Measurements from ENCODE around the gene TMBIM4. TPM values are rescaled to one million over a fixed set of nuclear protein-coding genes. Genes with fewer than 3 reads are reported as not detected.

Gene TMBIM4
- total and polyA plus RNA-seq, 10 of the 15 experiments (the other 5 are each of a cell fraction or from before 2014, with no cell fraction given), result 38.8 to 341 (median 82.8) TPM

DNA sequence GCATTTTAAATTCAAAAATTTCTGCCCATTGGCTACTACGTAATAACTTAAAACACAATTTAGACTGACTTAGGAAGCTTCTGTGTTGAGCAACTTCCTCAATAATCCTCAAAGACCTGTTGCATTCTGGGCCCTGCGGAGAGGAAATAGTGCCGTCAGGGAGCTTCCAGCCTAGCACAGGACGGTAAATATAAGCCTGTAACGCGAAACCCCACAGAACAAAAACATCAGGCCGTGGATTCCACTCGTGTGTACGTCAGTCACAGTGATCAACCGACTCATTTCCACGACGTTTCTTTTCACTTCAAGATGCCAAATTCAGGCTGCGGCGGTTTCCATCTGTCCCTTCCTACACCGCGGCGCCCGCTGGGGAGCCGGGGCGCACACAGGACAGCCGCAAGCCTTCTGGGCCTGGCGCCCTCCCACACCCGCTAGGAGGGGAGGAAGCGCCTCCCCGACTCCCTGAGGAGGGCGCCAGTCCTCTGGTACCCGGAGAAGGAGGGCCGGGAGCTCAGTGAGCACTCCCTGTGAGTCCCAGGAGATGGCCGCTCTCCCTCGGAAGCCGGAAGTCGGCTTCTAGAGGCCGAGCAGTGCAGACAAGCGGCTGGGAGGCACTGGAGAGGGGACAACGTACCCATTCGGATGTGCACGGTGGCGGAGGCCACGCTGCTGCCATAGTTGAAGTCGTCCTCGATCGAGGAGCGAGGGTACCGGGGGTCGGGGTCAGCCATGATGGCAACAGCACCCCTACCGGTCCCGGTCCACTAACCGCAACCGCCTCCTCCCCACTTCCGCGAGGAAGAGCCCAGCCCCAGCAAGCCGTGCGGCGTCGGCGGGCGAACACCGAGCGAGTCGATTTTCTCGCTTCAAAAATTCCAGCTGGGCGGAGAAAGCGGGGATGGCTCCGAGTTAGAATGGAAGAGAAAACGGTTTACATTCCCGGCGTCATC, at the start of gene TMBIM4 (continued):
- TF ChIP-seq TARDBP (IDR thresholded peaks at IDR 0.05; ENCODE audit: borderline replicate concordance), result no peak; the same call in 1 of the 2 replicates
- peak; percentile 23 for TF ChIP-seq SIX5 (IDR thresholded peaks at IDR 0.05; ENCODE audit: low read depth, low read length, severe bottlenecking)
- TF ChIP-seq SMC3 (IDR thresholded peaks at IDR 0.05; ENCODE audit: borderline replicate concordance, low read length), result no peak; the same call in 1 of the 2 replicates
- no peak; the same call in 1 of the 2 replicates for TF ChIP-seq ZBED1 (IDR thresholded peaks at IDR 0.05; ENCODE audit: borderline replicate concordance)
- TF ChIP-seq, protein P1, sequence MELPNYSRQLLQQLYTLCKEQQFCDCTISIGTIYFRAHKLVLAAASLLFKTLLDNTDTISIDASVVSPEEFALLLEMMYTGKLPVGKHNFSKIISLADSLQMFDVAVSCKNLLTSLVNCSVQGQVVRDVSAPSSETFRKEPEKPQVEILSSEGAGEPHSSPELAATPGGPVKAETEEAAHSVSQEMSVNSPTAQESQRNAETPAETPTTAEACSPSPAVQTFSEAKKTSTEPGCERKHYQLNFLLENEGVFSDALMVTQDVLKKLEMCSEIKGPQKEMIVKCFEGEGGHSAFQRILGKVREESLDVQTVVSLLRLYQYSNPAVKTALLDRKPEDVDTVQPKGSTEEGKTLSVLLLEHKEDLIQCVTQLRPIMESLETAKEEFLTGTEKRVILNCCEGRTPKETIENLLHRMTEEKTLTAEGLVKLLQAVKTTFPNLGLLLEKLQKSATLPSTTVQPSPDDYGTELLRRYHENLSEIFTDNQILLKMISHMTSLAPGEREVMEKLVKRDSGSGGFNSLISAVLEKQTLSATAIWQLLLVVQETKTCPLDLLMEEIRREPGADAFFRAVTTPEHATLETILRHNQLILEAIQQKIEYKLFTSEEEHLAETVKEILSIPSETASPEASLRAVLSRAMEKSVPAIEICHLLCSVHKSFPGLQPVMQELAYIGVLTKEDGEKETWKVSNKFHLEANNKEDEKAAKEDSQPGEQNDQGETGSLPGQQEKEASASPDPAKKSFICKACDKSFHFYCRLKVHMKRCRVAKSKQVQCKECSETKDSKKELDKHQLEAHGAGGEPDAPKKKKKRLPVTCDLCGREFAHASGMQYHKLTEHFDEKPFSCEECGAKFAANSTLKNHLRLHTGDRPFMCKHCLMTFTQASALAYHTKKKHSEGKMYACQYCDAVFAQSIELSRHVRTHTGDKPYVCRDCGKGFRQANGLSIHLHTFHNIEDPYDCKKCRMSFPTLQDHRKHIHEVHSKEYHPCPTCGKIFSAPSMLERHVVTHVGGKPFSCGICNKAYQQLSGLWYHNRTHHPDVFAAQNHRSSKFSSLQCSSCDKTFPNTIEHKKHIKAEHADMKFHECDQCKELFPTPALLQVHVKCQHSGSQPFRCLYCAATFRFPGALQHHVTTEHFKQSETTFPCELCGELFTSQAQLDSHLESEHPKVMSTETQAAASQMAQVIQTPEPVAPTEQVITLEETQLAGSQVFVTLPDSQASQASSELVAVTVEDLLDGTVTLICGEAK (IDR thresholded peaks at IDR 0.05; ENCODE audit: borderline replicate concordance), result peak; percentile 73
- peak; percentile 86; the same call in 1 of the 2 replicates for TF ChIP-seq ZNF207 (IDR thresholded peaks at IDR 0.05; ENCODE audit: borderline replicate concordance)
- peak; percentile 89 for TF ChIP-seq EED (IDR thresholded peaks at IDR 0.05; ENCODE audit: low read depth)
- peak; percentile 66 for TF ChIP-seq RELA (IDR thresholded peaks at IDR 0.05; ENCODE audit: borderline replicate concordance, partially characterized antibody)
- TF ChIP-seq, protein P2, sequence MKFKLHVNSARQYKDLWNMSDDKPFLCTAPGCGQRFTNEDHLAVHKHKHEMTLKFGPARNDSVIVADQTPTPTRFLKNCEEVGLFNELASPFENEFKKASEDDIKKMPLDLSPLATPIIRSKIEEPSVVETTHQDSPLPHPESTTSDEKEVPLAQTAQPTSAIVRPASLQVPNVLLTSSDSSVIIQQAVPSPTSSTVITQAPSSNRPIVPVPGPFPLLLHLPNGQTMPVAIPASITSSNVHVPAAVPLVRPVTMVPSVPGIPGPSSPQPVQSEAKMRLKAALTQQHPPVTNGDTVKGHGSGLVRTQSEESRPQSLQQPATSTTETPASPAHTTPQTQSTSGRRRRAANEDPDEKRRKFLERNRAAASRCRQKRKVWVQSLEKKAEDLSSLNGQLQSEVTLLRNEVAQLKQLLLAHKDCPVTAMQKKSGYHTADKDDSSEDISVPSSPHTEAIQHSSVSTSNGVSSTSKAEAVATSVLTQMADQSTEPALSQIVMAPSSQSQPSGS (IDR thresholded peaks at IDR 0.05; ENCODE audit: low read length), result peak; percentile 30; the same call in 1 of the 2 replicates
- peak; percentile 98; the same call in 1 of the 2 replicates for TF ChIP-seq CBFB (IDR thresholded peaks at IDR 0.05; ENCODE audit: low read depth)
- no peak; the same call in 1 of the 2 replicates for TF ChIP-seq ZNF24 (IDR thresholded peaks at IDR 0.05)
- no peak for TF ChIP-seq CHD1 (IDR thresholded peaks at IDR 0.05; ENCODE audit: low read depth, low read length)
- peak; percentile 79 for TF ChIP-seq KLF5 (IDR thresholded peaks at IDR 0.05; ENCODE audit: partially characterized antibody)
- TF ChIP-seq MTA3 (IDR thresholded peaks at IDR 0.05; ENCODE audit: borderline replicate concordance, low read length), result no peak
- no peak for TF ChIP-seq ZSCAN29 (IDR thresholded peaks at IDR 0.05)
- TF ChIP-seq, protein P3, sequence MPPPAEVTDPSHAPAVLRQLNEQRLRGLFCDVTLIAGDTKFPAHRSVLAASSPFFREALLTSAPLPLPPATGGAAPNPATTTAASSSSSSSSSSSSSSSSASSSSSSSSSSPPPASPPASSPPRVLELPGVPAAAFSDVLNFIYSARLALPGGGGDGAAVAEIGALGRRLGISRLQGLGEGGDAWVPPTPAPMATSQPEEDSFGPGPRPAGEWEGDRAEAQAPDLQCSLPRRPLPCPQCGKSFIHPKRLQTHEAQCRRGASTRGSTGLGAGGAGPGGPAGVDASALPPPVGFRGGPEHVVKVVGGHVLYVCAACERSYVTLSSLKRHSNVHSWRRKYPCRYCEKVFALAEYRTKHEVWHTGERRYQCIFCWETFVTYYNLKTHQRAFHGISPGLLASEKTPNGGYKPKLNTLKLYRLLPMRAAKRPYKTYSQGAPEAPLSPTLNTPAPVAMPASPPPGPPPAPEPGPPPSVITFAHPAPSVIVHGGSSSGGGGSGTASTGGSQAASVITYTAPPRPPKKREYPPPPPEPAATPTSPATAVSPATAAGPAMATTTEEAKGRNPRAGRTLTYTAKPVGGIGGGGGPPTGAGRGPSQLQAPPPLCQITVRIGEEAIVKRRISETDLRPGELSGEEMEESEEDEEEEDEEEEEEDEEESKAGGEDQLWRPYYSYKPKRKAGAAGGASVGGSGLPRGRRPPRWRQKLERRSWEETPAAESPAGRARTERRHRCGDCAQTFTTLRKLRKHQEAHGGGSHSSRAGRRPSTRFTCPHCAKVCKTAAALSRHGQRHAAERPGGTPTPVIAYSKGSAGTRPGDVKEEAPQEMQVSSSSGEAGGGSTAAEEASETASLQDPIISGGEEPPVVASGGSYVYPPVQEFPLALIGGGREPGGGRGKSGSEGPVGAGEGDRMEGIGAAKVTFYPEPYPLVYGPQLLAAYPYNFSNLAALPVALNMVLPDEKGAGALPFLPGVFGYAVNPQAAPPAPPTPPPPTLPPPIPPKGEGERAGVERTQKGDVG (CRISPR knock-in tag; IDR thresholded peaks at IDR 0.05), result no peak

Data from GM12878 (cell line).